BJ (cell line): ENCODE measurements around the gene REXO5. TPM values are rescaled to one million over a fixed set of nuclear protein-coding genes. Genes with fewer than 3 reads are reported as not detected.

Experiments used
- CTCF ChIA-PET: fragments of 350-600 bp; formaldehyde crosslinking; extraction: SDS; loops from one replicate; lab custom pipeline; 2021; ENCODE audit warnings: antibody characterized with exemption, inconsistent platforms; lab: Yijun Ruan, JAX
- POLR2A ChIA-PET: fragments of 300-600 bp; sonication (Branson Sonifier 250); formaldehyde crosslinking; extraction: SDS; loops from one replicate; lab custom pipeline; 2021; ENCODE audit warnings: antibody characterized with exemption; lab: Charles Lee
- DNase-seq: peaks from one replicate; pipeline ENCODE4 v3.0.0-alpha.2; 2011; ENCODE audit warnings: low read depth
- H3K27me3 ChIP-seq: 2 replicates; pipeline ENCODE4 v1.6.0; 2011; ENCODE audit warnings: low read length; ENCODE audit not compliant: control insufficient read depth, insufficient read depth
- H3K36me3 ChIP-seq: 2 replicates; pipeline ENCODE4 v1.5.1; 2011; ENCODE audit warnings: low read length; ENCODE audit not compliant: control insufficient read depth, insufficient read depth
- H3K4me3 ChIP-seq: 2 replicates; pipeline ENCODE4 v1.5.1; 2011; ENCODE audit warnings: low read depth, mild to moderate bottlenecking, control low read depth, low read length
- CTCF ChIP-seq: IDR thresholded peaks from 2 replicates; pipeline ENCODE4 v1.5.1; 2011; ENCODE audit warnings: low read depth, mild to moderate bottlenecking, control low read depth, inconsistent platforms, low read length, moderate library complexity; ENCODE audit not compliant: insufficient read depth
- polyA plus RNA-seq: library from polyadenylated mRNA; depleted of rRNA; stranded (reverse); fragments of >200 nt; gene quantifications from 2 replicates; pipeline ENCODE4 v1.2.3, GENCODE V29; 2011

REXO5 gene
- polyA plus RNA-seq, 1 experiment: 2.2 TPM

- no peak overlapping the region for H3K4me3 ChIP-seq
- TF ChIP-seq CTCF: no peak
- ChIA-PET CTCF (interaction anchor here (0.7 to 5.5 kb wide), 13 partner anchors 14 to 307 kb away, joined by 3 to 74 read pairs (median 5); partner anchors contain the start of gene LDAF1), POLR2A (interaction anchor here (0.5 to 1.0 kb wide), 3 partner anchors 49 to 138 kb away, joined by 3 to 9 read pairs (median 4); partner anchors contain the start of genes DCUN1D3 and LYRM1)
- peaks cover 3% of the 10 kb centered on the region; the same call in 1 of the 2 replicates for H3K36me3 ChIP-seq
- peak; percentile 73 for DNase-seq
- no peaks in the 10 kb centered on the region for H3K27me3 ChIP-seq
These were observed 45.3 kb downstream of the REXO5 start for GRCh38 chr16:20851601-20852000.

- DNase-seq: no peak
- CTCF ChIA-PET: interaction anchor here (1.2 kb wide), 1 partner anchor 10 kb away, joined by 3 read pairs; no protein-coding TSS in a partner anchor
- TF ChIP-seq CTCF: no peak
- POLR2A ChIA-PET: interaction anchor here (0.5 to 0.7 kb wide), 3 partner anchors 61 to 1338 kb away, joined by 3 to 13 read pairs (median 4); no protein-coding TSS in a partner anchor
- H3K27me3 ChIP-seq: no peaks in the 10 kb centered on the region
- H3K36me3 ChIP-seq: peaks cover 3% of the 10 kb centered on the region; the same call in 1 of the 2 replicates
- H3K4me3 ChIP-seq: no peak overlapping the region
These were observed 46.8 kb downstream of the REXO5 start for GRCh38 chr16:20853143-20853542.

GRCh38 chr16:20853981-20854620 lies 47.8 kb downstream of the REXO5 start:
- TF ChIP-seq CTCF: no peak
- peaks cover 4% of the 10 kb centered on the region; the same call in 1 of the 2 replicates for H3K36me3 ChIP-seq

GRCh38 chr16:20854963-20855362 lies 48.6 kb downstream of the REXO5 start:
- no peak for DNase-seq
- peaks cover 9% of the 10 kb centered on the region; the same call in 1 of the 2 replicates for H3K36me3 ChIP-seq
- ChIA-PET POLR2A (no interaction called here), CTCF (interaction anchor here (1.9 kb wide), 1 partner anchor 13 kb away, joined by 4 read pairs; no protein-coding TSS in a partner anchor)
- no peak for TF ChIP-seq CTCF
- no peak overlapping the region for H3K4me3 ChIP-seq
- H3K27me3 ChIP-seq: no peaks in the 10 kb centered on the region

More at GRCh38 chr16:20853981-20854620, 47.8 kb downstream of the REXO5 start:
- no peak for DNase-seq
- ChIA-PET CTCF (interaction anchor here (1.2 kb wide), 1 partner anchor 9 kb away, joined by 3 read pairs; no protein-coding TSS in a partner anchor), POLR2A (no interaction called here)
- Histone ChIP-seq H3K27me3 (no peaks in the 10 kb centered on the region), H3K4me3 (no peak overlapping the region)

- Histone ChIP-seq H3K36me3 (peaks cover 21% of the 10 kb centered on the region), H3K27me3 (no peaks in the 10 kb centered on the region), H3K4me3 (no peak overlapping the region)
- ChIA-PET CTCF (interaction anchor here (0.9 kb wide), 1 partner anchor 9 kb away, joined by 3 read pairs; no protein-coding TSS in a partner anchor), POLR2A (no interaction called here)
- no peak for TF ChIP-seq CTCF
- DNase-seq: no peak
These were observed 51.0 kb downstream of the REXO5 start for GRCh38 chr16:20857281-20857680.
